ENCODE data around the gene CLDN6. TPM values are rescaled to one million over a fixed set of nuclear protein-coding genes. Genes with fewer than 3 reads are reported as not detected.
A peak's percentile ranks its signal among the peaks of the same experiment; 100 is the strongest.

The CLDN6 gene
- total RNA-seq, 1 experiment from 2014 or later: 0.49 TPM

DNA sequence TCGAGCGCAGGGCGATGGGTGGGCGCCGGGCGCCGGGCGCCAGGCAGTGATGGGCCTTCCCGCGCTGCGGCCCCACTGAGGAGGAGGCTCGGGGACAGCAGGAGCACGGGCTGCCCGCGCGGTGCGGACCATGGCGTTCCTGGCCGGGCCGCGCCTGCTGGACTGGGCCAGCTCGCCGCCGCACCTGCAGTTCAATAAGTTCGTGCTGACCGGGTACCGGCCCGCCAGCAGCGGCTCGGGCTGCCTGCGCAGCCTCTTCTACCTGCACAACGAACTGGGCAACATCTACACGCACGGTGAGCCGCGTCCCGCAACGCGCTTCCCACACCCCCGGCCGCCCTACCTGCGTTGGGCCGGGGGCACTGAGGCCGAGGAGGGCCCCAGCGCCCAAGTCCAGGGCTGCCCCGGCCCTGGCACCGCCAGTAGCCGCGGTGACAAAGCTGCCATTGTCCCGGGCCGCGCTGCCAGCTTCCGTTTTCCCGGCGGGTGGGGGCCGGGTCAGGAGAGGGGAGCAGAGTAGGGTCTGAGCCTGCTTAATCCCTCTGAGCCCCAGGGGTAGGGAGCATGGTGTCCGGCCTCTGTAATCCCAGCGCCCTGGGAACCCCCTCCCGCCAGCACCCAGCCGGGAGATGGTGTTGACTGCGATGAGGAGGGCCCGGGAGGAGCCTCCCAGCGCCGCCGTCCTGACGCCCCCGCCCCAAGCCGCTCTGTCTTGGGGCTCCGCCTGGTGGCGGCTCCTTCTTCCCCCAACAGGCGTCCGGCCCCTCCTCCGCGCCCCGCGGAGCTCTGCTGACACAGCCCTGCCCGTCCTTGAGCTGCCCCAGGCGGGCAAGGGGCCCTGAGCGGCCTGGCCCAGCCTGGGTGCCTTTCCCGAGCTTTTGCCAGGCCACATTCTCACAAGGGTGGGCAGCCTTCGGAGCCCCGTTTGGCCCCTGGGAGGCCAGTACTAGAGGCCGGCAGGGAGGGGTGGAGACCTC, 48.1 kb downstream of the CLDN6 start:
- Histone ChIP-seq H3K27ac (ENCODE audit: low read depth, low read length) (peak overlapping the region; percentile 95), H3K4me2 (ENCODE audit: low read length) (peak overlapping the region; percentile 89), H3K4me3 (replicated peaks in 1 of 2; ENCODE audit: low read depth in 1 of 2, low read length in 2 of 2) (peak overlapping the region; percentile 66 to 79), H4K20me1 (ENCODE audit: insufficient read depth) (peaks cover 6% of the 10 kb centered on the region; the same call in 1 of the 2 replicates), H2AFZ (ENCODE audit: low read depth, low read length, poor library complexity, severe bottlenecking) (no peak overlapping the region), H3K36me3 (ENCODE audit: control insufficient read depth in 1 of 2, insufficient read depth in 2 of 2, low read length in 2 of 2) (peaks cover 5 to 9% of the 10 kb centered on the region in 2 experiments; a peak in 3 of 4 replicates), H3K9me2 (ENCODE audit: insufficient read depth) (no peaks in the 10 kb centered on the region), H3K79me2 (ENCODE audit: insufficient read depth, low read length) (peaks cover 32% of the 10 kb centered on the region), H3K9ac (ENCODE audit: low read length) (peak overlapping the region; percentile 91), H3K9me3 (ENCODE audit: control insufficient read depth in 1 of 2, insufficient read depth in 1 of 2, low read depth in 1 of 2, low read length in 2 of 2) (no peaks in the 10 kb centered on the region), H3K4me1 (ENCODE audit: control insufficient read depth in 1 of 2, insufficient read depth in 2 of 2, low read length in 2 of 2) (peaks cover 19 to 48% of the 10 kb centered on the region in 2 experiments), H3K27me3 (ENCODE audit: insufficient read depth, low read length) (no peaks in the 10 kb centered on the region)
- TF ChIP-seq, protein P1, sequence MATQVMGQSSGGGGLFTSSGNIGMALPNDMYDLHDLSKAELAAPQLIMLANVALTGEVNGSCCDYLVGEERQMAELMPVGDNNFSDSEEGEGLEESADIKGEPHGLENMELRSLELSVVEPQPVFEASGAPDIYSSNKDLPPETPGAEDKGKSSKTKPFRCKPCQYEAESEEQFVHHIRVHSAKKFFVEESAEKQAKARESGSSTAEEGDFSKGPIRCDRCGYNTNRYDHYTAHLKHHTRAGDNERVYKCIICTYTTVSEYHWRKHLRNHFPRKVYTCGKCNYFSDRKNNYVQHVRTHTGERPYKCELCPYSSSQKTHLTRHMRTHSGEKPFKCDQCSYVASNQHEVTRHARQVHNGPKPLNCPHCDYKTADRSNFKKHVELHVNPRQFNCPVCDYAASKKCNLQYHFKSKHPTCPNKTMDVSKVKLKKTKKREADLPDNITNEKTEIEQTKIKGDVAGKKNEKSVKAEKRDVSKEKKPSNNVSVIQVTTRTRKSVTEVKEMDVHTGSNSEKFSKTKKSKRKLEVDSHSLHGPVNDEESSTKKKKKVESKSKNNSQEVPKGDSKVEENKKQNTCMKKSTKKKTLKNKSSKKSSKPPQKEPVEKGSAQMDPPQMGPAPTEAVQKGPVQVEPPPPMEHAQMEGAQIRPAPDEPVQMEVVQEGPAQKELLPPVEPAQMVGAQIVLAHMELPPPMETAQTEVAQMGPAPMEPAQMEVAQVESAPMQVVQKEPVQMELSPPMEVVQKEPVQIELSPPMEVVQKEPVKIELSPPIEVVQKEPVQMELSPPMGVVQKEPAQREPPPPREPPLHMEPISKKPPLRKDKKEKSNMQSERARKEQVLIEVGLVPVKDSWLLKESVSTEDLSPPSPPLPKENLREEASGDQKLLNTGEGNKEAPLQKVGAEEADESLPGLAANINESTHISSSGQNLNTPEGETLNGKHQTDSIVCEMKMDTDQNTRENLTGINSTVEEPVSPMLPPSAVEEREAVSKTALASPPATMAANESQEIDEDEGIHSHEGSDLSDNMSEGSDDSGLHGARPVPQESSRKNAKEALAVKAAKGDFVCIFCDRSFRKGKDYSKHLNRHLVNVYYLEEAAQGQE (IDR thresholded peaks at IDR 0.05; ENCODE audit: low read depth): no peak
- TF ChIP-seq POLR2AphosphoS5 (IDR thresholded peaks at IDR 0.05; ENCODE audit: low read depth, low read length) (peak; percentile 77), ELF1 (IDR thresholded peaks at IDR 0.05; ENCODE audit: borderline replicate concordance, low read depth) (no peak), ZFX (IDR thresholded peaks at IDR 0.05) (peak; percentile 71)
- TF ChIP-seq, protein P2, sequence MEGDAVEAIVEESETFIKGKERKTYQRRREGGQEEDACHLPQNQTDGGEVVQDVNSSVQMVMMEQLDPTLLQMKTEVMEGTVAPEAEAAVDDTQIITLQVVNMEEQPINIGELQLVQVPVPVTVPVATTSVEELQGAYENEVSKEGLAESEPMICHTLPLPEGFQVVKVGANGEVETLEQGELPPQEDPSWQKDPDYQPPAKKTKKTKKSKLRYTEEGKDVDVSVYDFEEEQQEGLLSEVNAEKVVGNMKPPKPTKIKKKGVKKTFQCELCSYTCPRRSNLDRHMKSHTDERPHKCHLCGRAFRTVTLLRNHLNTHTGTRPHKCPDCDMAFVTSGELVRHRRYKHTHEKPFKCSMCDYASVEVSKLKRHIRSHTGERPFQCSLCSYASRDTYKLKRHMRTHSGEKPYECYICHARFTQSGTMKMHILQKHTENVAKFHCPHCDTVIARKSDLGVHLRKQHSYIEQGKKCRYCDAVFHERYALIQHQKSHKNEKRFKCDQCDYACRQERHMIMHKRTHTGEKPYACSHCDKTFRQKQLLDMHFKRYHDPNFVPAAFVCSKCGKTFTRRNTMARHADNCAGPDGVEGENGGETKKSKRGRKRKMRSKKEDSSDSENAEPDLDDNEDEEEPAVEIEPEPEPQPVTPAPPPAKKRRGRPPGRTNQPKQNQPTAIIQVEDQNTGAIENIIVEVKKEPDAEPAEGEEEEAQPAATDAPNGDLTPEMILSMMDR (IDR thresholded peaks at IDR 0.05 in 2 of 3, conservative IDR thresholded peaks at IDR 0.05 in 1 of 3; ENCODE audit: borderline replicate concordance in 1 of 3, insufficient read depth in 1 of 3, low read depth in 2 of 3, low read length in 2 of 3): peak in 2 of 3 experiments; percentile 53 to 64; a peak in 4 of 6 replicates
- DNase-seq (ENCODE audit: low read depth, low spot score) (no peak), ATAC-seq (peak; percentile 59)
- RAD21 ChIA-PET (ENCODE audit: low non-redundant PET in 1 of 2, low total read pairs in 2 of 2, uncharacterized antibody in 2 of 2, unreplicated experiment in 2 of 2): no interaction called here
- CTCF ChIA-PET: interaction anchor here (0.6 to 1.3 kb wide), 4 partner anchors 8 to 58 kb away, joined by 3 to 6 read pairs (median 4); no protein-coding TSS in a partner anchor
- intact Hi-C loops (cut with micrococcal nuclease): no loop called here
- POLR2A ChIA-PET: interaction anchor here (1.3 to 2.4 kb wide), 2 partner anchors 11 to 51 kb away, joined by 10 to 12 read pairs; partner anchors contain the start of genes PKMYT1 and TNFRSF12A
- BruUV-seq (replicated peaks): no TSS peak

Measured in HCT116 (cell line).